B cell (primary cell): ENCODE results near the gene OTUD5.

Experiments
- CTCF ChIP-seq: fragments of 200-600 bp; IDR thresholded peaks from one replicate; pipeline ENCODE4 v1.8.0; 2022; ENCODE audit warnings: antibody characterized with exemption, mild to moderate bottlenecking
- EZH2 ChIP-seq: IDR thresholded peaks from 2 replicates; pipeline ENCODE4 v1.6.1; 2012; ENCODE audit warnings: borderline replicate concordance, low read depth, mild to moderate bottlenecking, moderate library complexity, low read length; ENCODE audit not compliant: insufficient read depth, poor library complexity, severe bottlenecking

GRCh38 chrX:48972220-48973164 lies 15.1 kb upstream of the OTUD5 start:
- TF ChIP-seq CTCF (peak; percentile 56), EZH2 (no peak)
